HG03521 (cell line): Measurements from ENCODE around the gene TAOK3.
A peak's percentile ranks its signal among the peaks of the same experiment; 100 is the strongest.

ENCODE experiments used
- ATAC-seq: cut with Tn5 transposase; IDR thresholded peaks from one replicate; pipeline ENCODE4 v1.9.1; 2021; ENCODE audit warnings: mild to moderate bottlenecking, moderate library complexity; ENCODE audit not compliant: unreplicated experiment

Gene TAOK3

DNA sequence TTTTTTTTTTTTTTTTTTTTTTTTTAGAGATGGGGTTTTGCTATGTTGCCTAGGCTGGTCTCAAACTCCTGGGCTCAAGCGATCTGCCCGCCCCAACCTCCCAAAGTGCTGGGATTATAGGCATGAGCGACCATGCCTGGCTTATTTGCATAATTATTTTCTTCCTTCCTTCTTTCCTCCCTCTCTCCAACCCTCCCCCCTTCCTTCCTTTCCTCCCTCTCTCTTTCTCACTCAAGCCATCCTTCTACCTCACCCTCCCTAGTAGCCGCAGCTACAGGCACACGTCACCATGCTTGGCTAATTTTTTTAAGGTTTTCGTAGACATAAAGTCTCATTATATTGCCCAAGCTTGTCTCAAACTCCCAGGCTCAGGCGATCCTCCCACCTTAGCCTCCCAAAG is 152.9 kb downstream of the TAOK3 start:
- ATAC-seq: no peak

DNA sequence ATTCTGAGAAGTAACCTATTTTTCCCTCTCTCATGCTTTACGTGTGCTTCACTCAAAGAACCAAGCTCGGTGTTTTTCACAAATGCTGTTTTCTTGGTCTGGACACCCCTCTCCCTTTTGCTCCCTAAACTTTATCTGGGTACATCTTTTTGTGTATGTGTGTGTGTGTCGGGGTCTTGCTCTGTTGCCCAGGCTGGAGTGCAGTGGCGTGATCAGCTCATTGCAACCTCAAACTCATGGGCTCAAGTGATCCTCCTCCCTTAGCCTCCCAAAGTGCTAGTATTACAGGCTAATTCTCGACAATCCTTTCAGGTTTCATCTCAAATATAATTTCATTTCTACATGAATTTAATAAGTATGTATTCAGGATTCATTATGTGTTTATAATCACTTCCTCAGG is 153.6 kb downstream of the TAOK3 start:
- ATAC-seq: no peak

DNA sequence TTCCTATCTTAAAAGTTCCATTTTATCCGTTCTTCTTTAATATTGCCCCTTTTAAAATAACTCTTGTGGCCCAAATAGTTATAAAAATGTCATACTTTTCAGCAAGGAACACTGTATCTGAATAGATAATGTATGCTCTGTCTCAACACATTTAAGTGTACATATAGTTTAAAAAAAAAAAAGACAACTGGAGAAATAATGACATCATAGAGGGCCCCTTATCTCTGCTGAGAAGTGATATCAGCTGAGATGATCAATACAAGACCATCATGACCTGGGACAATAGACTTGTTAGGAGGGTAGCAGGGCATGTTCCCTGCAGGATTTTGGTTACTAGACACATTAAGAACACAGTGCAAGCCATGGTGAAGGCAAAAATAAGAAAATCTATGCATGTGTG is 159.3 kb downstream of the TAOK3 start:
- ATAC-seq: no peak

DNA sequence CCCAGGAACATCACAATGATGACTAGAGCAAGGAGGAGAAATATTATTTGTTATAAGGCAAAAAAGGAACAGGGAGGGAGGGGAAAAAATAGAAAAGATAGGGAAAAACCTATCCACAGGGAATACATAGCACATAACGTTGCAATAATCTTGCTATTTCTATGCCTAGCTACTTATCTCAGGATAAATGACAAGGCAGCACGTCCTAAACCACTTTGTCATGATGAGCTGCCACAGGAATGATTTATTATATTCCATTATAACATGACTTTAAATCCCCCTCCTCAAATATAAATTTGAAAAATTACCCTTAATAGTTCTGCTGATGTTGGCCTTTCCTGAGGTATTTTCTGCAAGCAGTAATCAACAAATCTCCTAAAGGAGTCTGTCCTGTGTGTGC is 160.1 kb downstream of the TAOK3 start:
- ATAC-seq: no peak

DNA sequence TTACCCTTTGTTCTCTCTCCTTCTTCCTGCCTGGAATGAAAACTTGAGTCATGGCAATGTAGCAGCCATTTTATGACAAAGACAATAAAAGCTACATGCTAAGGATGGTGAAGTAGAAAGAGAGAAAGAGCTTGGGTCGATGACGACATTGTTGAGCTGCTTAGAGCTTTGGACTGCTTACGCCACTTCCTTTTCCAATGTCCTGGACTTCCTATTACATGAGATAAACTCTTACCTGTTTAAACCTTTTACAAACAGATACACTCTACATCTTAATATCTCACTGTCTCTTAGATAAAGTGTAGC is 166.6 kb downstream of the TAOK3 start:
- ATAC-seq: no peak

DNA sequence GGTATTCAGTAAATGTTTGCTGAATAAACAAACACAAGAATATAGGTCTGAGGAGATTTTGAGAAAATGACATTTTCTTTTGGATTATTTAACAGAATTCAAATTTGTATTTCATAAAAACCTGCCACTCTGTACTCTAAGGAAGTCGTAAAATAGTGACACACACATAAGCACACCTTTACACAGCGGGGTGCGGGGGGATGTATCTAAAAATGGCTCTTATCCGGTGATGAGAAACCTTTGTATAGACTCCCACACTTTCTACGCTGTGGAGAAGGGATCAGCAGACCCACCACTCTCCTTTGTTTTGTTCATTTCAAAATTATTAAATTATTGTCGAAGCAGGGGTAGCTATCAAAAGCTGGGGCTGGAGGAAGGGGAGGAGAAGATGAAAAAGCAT is 178.7 kb downstream of the TAOK3 start:
- ATAC-seq: no peak

DNA sequence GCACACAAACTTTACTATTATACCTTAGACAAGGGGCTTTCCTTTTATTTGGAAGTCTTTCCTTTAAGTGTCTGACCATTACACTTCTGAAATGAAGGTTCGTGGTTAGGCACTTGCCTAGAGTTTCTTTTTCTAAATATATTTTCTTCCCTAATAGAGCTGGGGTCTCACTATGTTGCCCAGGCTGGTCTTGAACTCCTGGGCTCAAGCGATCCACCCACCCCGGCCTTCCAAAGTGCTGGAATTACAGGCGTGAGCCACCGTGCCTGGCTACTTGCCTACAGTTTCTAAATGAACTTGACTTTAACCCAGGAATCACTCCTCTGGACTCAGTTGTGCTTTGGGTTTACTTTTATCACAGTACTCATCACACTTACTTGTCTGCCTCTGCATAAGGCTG is 179.2 kb downstream of the TAOK3 start:
- ATAC-seq: no peak

DNA sequence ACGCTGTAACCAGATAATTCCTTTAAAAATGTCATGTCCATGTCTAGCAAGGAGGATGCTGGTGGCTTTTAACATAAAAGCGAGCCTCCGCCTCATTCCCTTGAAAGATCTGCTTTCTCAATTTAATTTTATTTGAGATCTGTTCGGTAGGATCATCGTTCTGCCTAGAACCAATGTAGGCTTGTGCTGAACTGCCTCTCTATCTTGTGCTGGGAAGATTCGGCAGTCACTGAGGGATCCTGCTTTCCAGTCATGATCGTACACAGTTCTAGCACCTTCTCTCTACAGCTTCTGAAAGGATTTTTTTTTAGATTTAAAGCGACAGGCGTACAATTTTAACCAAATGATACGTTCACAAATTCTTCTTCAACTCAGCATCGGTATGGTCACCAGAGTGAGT is 182.4 kb downstream of the TAOK3 start:
- ATAC-seq: no peak

DNA sequence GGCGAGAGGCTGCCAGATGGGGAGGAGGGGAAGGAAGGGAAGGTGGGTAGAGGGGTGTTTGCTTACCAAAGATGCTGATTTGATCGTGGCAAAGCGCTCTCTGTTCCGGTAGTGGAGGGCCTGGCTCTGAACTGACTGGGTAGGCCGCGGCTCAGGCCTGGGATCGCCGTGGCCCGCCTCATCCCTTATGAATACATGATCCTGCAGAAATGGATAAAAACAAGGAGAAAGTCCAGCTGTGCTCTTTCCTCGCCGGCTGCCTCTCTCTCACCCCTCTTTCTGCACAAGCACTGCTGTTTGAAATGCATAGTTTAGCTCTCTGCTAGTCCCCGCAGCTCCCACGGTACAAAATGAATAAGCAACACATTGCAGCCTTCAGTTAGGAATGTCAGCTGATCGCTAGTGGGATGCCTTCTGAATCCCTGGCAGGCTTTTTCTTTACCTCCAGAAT is 182.9 kb downstream of the TAOK3 start:
- no peak for ATAC-seq

DNA sequence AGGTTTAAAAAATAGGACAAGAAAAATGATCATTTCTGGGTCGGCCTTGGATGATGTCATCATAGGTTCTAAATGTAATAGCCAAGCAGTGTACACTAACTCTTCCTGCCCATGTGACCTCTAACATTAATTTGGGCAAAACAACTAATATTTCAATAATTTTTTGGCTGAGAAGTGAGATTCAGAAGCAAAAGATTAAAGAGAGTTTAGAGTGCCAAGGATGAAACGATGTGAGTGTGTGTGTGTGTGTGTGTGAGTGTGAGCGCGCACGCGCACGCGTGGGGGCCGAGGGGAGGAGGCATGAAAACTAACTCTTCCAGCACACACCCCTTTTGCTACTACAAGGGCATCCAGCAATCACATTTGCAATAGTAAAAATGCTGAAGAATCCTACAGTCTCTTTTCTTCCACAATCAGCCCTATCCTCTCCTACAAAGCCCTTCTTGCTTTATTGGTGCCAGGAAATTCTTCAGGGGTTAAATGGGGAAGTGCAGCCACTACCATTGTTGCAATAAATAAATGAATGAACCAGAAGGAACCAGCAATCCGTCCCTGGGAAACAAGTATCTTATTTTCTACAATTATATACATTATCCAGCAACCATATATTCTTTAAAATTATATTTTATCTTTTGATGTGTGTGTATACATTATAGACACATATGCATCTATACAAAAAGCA is 183.9 kb downstream of the TAOK3 start:
- ATAC-seq: no peak

DNA sequence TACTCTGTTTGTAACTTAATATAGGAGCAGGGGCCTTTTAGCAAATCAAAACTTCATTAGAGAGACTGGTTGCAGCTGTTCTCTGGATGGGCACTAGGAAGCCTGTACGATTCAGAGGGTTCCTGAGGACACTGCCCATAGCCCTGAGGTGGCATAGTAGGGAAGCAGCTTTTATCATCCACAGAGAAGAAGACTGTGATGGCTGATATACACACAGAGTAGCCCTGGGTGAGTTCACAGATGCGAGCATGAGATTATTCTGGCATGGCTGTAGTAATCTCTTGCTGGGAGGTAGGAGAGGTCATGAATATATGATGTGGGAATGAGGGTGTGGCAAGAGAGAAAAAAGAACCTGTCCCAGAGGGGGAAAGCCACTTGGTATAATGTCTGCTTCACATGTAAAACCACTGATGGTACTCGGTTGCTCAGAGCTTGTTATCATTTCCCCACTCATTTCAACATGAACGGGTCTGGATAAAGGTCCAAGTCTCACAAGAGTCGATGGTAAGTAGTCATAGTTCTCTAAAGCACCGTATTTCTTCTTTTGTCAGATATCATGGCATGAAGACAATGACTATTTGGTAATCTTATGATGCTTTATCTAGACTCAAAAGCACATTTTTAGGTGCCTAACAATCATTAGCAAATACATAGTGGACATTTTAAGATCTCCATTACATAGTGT is 184.8 kb downstream of the TAOK3 start:
- ATAC-seq: no peak

DNA sequence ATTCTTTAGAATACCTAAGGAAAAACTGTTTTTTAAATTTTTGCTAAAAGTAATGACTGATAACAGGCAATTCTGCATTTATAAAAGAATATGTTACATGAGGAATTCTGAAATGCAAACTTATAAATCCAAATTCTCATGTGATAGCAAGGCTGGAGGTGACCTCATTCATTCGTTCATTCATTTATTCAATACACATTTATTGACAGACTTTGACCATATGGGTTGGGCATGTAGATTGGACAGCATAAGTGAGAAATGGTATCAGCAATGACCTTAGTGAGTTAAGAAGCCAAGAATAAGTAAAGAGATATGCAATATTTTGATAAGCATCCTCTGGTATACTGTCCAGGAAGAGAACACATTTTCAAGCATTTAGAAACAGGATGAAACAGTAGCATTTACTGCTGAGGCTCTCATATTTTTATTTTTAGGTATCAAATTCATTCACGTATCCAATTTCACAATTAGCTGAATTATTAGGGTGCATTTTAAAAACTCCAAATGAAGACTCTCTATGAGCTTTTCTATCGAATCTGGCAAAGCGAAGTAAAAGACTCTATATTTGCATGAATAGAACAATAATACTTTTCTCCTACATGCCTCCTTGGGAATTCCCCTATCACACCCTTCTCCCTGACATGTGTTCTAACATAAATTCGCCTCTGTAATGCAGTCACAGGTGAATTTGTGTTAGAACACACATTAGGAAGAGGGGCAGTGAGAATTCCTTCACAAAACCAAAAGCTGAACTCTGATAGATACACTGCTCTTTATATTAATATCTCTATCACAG is 186.9 kb downstream of the TAOK3 start:
- ATAC-seq: no peak

DNA sequence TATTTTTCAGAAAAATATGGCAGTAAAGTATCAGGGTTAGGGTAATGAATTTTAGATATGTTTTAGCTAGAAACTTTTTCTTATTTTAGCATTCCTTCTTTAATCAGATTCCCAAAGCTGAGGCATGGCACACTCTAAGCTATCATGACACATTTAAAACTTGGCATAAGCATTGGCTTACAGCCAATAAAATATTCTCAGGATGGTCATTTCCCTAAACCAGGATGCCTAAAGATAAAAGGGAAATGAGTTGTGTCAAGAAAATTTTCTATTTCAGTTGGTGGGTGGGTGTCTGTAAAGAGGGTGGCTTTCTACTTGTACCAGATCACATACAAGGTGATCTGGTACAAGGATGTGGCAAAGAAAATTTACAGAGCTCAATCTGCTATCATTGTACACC is 189.0 kb downstream of the TAOK3 start:
- ATAC-seq: no peak

DNA sequence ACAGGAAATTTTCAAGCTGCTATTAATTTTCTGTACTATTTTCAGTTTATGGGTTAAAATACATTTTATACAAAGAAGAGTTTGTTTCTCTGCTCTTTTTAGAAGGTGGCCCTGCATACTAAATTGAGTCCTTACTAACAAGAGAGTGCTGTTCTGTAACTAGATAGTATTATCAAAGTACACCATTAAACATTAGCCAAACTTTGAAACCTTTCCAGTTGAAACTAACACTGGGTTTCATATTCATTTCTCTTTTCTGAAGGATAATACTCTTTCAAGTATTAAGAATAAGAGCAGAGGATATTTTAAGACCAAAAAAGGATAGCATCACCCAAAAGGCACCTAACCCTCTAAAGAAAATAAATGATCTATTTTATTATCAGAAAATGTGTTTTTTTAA is 189.6 kb downstream of the TAOK3 start:
- ATAC-seq: no peak

DNA sequence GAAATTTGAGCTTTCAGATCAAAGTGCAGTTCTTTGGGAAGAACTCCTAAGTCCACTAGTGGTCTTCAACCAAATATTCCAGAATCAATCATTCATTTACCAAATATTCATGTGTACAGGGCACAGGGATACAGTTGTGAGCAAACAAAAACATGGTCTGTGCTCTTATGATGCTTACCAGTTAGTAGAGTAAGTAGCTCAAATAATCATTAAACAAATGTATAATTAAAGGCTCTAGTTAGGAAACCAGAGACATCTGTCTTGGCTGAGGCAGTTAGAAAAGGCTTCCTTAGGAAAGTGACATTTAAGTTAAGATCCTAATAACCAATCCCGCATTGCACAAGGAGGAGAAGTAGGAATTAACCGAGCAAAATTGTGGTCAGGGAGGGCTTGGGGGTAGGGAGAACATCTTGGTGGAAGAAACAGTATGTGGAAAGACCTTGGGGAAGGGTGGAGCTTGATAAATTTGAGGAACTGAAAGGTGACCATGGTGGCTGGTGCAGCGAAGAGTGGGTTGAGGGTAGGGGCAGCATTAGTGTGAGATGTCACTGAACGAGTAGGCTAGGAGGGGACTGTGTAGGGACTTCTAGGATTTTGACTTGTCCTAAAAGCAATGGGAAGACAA is 196.8 kb downstream of the TAOK3 start:
- ATAC-seq: peak; percentile 91

DNA sequence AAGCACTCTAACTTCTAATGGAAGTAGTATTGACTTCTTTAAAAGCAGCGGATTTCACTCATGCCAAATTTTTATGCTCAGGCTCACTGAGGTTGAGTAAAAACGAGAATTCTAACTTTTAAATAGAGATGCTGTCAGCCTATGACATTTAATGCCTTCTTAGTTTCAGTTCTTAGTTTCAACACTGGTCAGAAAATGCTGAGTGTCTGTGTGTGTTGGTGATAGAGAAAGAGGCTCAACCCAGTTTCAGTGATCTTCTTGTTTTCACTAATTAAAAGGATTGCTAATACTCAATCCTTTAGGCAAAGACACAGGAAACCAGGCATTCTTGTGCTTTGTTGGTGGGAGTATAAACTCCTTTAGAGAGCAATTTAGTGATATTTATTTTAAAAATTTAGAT is 205.8 kb downstream of the TAOK3 start:
- ATAC-seq: peak; percentile 98

DNA sequence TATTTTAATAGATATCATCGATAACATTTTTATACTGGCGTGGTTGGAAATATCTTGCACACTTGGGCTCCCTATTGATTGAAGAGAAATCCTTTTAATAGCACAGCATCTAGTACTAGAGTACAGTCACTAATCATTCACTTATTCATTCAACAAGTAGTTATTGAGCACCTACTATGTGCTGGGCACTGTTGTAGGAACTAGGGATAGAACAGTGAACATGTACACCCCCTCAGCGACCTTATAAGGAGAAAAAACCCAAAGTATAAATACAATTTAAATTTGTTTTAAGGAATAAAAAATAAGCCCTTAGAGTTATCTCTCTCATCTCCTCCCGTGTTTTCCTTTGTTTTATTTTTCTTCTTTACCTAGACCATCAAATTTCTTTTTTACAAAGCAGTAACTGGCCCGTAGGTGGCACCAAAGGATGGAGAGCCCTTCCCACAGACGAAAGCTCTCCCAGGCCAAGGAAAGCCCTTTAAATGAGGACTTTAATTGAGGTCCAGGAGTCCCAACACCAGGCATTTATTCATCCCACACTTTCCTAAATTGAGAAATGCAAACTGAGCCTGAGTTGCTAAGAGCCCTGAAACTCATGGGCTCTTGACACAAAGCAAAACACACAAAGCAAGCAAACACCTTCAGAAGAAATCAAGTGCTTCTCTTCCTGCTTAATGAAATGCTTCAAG is 207.8 kb downstream of the TAOK3 start:
- ATAC-seq: no peak

DNA sequence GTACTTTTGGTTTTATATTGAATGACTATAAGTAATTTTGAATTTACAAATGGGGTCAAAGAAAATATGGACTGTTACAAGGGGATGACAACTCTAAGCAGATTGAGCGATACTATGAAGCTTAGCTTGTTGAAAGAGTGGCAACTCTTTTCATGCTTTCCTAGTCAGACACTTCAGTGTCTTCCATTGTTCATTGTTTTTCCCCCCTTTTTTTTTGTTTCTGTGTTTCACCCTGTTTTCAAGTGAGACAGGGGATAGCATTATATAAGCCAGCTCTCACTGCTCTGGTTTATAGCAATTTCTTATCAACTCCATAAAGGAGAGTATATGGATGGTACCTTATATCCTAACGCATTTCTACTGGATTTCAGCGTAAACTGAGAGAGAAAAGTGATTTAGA is 212.2 kb downstream of the TAOK3 start:
- ATAC-seq: no peak

DNA sequence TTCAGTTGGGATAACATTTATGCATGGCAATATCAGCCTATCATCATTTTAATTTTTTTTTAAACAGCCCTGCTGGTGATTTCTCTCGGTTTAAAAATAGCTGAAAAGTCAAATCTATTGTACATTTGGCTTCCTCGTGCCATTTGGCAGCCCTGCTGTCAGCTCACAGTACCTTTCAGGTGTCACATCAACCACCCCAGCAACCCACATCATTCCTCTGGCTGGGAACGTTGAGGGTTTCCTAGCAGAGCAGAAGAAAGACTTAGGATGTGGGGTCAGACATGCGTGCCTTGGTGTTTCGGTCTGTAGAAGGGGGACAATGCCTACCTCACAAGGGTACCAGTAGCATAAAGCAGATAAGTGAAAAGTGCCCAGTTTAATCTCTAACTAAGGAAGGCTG is 221.0 kb downstream of the TAOK3 start:
- no peak for ATAC-seq

DNA sequence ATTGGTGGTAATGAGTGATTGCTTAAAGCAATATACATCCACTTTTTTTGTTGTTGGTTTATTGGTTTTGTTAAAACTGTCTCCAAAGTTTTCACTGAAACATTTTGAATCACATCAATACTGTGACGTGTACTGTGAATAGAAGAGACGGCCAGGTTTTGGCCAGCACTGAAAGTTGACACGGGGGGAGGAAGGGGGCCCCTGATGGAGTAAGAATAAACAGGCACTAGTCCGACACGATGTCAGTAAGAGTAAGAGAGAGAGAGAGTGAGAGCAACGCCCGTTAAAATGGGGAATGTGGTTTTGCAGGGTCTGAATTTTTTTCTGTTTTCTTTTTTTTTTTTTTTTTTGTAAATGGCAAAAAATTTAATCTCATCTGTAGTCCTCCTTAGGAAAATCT is 222.1 kb downstream of the TAOK3 start:
- no peak for ATAC-seq

DNA sequence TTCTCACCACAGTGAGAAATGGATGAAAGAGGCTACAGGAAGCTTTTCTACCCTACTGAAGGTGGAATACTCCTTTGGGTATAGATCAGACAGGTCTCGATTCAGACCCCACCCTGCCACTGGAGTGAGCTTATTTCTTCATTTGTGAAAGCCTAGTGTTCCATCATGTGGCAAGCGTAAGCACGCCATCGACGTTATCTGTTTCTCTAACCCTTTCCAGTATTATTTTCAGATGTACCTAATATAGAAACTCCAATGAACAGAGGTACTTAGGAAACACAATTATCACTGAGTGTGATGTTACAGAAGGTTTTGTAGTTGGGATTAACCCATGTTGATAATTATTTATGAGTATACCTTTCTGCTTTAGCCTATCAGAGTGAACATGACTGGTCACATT is 224.4 kb downstream of the TAOK3 start:
- ATAC-seq: no peak
